SKM-1 (cell line): ENCODE results near the gene ACSL4.
"Not testable (repeated sequence)": the region's sequence is repeated elsewhere in the genome, so short reads cannot be mapped to it uniquely, and the experiment has no call there.

Source experiments
- DNase-seq: peaks from one replicate; lab custom pipeline; 2025; ENCODE audit not compliant: unreplicated experiment; lab: John Stamatoyannopoulos, UW

Gene ACSL4

GRCh38 chrX:109732017-109732801, 848 bp downstream of the ACSL4 start:
- peak; percentile 7 for DNase-seq

DNA sequence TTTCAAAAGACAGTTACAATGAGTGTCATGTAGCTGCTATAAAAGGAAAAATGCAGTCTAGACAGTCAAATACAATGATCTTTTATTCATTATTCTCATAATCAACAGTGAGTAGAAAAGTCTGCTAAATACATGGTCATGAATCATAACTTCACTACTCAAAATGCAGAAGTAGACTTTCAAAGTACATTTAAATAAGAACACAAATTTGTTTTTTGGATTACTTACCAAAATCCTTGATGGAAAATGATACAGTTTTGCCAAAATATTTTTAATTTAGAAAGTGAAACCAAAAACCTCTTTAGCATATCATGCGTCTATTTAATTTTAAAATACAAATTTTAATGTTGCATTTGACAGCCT, 4.9 kb downstream of the ACSL4 start:
- DNase-seq: no peak

DNA sequence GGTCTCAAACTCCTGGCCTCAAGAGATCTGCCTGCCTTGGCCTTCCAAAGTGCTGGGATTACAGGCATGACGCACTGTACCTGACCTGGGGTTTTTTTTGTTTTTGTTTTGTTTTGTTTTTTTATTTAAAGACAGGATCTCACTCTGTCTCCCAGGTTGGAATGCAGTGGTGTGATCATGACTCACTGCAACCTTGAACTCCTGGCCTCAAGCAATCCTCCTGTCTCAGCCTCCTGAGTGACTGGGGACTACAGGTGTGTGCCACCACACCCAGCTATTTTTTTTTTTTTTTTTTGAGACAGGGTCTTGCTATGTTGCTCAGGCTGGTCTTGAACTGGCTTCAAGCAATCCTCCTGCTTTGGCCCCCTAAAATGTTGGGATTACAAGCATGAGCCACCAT, 8.1 kb downstream of the ACSL4 start:
- DNase-seq: not testable (repeated sequence)

DNA sequence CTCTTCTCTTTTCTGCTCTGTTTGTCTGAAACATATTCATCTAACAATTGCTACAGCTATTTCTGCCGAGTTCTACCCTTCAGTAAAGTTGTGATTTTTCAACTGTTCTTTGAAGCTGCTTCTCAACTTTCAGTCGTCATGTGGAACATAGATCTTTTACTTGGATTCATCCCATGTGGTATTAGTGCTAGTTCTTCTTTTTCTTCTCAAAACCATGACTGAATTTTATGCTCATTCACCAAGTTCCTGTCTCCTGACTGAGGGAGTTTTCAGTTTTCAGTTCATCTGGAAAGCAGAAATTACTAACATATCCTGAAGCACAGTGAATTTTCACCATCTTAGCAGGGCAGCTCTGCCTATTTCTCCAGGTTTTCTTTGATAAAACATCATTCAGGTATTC, 12.1 kb downstream of the ACSL4 start:
- DNase-seq: no peak

GRCh38 chrX:109719264-109719663, 13.8 kb downstream of the ACSL4 start:
- DNase-seq: no peak

DNA sequence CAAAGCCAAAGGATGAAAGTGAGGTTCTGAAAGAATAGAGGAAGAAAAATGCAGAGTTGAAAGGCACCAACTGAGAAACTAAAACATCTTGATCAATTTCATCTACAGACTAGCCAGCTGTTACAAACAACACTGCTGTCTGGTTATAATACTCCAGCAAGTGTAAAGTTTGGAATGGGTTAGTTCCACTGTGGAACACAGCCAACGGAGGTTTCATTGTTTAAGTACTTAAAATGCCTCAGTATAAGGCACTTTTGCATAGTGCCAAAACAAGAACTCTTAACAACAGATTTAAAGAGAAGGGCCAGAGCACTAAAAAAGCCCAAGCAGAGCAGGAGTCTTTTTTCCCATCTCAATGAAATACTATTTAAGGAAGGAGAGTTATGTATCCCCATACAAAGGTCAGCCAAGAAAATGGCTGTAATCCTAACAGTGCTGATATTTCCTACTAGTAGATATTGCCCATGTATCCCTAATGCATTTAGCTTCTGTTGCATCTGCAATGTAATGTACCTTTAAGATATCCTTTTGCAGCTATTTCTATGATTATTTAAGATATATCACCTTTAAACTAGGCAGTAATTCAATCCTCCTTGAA, 16.5 kb downstream of the ACSL4 start:
- DNase-seq: no peak

DNA sequence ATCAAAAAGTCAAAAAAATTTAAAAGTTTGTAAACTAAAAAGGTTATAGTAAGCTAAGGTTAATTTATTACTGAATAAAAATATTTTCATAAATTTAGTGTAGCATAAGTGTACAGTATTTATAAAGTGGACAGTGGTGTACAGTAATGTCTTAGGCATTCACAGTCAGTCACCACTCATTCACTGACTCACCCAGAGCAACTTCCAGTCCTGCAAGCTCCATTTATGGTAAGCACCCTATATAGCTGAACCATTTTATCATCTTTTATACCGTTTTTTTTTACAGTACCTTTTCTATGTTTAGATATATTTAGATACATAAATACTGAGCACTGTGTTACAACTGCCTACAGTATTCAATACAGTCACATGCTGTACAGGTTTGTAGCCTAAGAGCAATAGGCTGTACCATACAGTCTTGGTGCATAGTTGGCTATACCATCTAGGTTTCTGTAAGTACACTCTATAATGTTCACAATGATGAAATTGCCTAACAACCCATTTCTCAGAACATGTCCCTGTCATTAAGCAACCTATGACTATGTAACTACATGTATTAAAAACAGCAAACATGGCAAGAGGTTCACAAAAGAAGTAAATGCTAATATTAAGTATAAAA, 18.6 kb downstream of the ACSL4 start:
- DNase-seq: no peak

GRCh38 chrX:109710181-109710580, 22.9 kb downstream of the ACSL4 start:
- DNase-seq: no peak

GRCh38 chrX:109709129-109709631, 23.9 kb downstream of the ACSL4 start:
- DNase-seq: peak; percentile 32

DNA sequence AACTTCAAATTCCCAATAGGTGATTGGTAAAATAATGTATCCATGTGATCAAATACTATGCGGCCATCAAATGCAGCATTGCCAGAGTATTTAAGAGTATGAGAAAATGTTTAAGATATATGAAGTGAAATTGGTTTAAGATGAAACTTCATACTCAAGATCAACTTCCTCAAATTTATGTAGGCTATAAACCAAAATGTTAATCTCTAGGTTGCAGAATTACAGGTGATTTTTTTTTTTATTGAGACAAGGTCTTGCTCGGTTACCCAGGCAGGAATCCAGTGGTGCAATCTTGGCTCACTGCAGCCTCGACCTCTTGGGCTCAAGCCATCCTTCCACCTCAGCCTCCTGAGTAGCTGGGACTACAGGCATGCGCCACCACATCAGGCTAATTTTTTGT, 25.3 kb downstream of the ACSL4 start:
- DNase-seq: no peak

GRCh38 chrX:109707319-109707718, 25.7 kb downstream of the ACSL4 start:
- DNase-seq: no peak

DNA sequence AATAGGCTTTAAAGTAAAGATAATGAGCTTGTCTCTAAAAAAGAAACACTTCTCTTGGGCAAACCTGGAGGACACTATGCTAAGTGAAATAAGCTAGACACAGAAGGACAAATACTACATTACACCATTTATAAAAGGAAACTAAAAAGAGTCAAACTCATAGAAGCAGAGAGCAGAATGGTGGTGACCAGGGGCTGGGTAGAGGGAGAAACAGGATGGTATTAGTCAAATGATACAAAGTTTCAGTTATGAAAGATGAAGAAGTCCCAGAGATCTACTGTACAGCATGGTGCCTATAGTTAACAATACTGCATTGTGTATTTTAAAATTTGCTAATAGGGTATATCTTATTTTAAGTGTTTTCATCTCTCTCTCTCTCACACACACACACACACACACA, 28.5 kb downstream of the ACSL4 start:
- DNase-seq: no peak

DNA sequence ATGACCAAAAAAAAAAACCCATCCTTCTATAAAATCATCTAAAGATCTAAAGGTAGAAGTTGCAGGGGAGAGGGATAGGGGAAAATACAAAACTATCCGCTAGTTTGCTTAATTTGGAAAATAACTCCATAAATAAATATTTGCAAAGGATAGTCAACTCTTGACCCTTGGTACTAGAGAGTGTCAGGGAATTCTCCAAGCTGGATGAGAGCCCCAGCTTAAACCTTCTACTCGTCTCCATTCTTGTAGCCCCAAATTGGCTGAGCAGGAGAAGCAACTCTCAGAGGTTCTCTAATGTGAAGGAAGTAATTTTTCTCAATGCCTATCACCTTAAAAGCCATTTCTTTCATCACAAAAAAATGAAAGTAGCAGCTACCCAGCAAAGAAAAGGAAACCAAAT, 35.2 kb downstream of the ACSL4 start:
- no peak for DNase-seq

DNA sequence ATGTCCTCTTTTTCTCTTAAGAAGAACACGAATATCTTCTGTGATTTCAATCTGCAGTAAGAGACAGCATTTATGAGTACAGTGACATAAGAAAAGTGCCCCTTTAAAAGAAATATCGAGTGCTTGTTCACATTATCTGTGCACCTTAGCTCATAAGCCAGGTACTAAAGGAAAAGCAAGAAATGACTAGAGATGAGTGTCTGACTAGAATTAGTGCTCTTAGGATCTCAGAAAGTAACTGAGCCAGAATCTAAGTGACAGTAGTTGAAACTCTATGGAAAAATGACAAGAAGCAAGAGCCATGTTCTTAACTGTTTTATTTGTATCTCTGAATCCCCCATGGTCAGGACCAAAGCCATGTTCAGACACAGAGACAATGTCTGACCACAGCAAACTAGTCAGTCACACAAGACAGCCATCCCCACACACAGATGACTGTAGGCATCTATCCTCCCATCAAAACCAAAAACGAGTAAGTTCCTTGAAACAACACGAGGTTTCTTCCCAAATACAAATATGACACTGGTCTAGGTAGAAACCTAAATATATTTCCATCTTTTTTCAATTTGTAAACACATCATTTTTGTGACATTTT, 36.8 kb downstream of the ACSL4 start:
- no peak for DNase-seq

GRCh38 chrX:109695637-109696036, 37.4 kb downstream of the ACSL4 start:
- no peak for DNase-seq

GRCh38 chrX:109691752-109692151, 41.3 kb downstream of the ACSL4 start:
- DNase-seq: no peak

DNA sequence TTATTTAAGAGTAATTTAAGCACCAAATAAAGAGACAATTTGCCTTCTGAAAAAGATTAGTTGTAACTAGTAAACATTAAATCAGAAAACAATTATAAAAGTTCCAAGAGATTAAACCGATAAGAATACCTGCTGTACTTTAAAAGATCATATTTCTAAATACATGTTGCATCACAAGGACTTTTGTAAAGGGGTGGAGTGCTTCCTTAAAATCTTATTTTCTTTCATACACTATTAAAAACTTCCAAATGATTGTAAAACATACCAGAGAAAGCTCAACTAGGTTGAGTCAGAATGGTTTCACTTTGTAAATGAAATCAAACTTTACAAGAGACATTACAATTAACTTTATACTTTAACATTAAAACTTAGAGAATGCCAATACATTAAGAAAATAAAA, 41.8 kb downstream of the ACSL4 start:
- no peak for DNase-seq

DNA sequence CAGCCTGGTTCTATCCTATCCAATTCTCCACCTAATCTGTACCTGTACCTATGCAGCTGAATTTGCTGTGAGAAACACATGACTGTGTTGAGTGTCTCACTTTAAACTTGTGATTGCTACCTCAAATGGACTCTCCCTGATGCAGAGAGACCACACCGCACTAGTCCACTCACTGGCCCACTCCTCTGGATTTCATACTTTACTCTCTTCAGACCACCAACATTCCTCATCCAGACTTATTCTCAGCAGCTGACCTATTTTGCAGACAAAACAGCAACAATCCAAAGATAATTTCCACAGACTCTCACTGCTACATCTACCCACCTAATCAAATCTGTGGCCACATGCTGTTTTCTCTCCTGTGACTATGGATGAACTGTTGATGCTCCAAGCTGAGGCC, 45.2 kb downstream of the ACSL4 start:
- DNase-seq: no peak

DNA sequence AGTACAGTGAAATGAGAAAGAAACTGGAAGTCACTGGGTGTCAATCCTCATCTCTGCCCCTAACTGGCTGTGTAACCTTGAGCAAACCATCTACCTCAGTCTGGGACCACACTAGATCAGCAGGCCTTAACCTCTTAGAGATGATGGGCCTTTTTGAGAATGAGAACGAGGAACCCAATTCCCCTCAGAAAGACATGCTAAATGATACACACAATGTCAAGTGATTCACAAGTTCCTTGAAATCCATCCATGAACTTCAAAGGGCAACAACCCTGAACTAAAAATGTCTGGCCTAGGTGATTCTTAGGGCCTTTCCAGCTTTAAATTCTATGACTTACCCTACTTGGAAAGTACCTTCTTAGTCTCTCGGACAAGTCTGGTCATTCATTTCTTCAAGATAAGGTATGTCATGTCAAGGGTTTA, 47.4 kb downstream of the ACSL4 start:
- DNase-seq: no peak

DNA sequence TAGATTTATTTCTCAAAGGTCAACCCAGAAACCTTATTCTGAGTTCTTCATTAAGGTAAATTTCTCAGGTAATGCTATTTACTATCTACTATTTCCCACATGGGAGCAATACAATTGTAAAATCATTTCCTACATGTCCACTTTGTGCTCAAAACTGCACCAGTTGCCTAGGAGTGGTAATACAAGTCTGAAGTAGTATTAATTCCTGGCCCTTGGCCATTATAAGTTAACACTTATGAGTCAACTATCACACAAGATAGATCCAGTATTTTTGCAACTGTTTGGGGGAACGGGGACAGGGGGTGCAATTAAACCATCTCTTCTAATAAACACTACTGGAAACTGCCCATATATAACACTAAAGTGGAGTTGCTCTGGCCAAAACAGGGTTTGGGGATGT, 48.9 kb downstream of the ACSL4 start:
- no peak for DNase-seq

- DNase-seq: no peak
These were observed 51.5 kb downstream of the ACSL4 start for GRCh38 chrX:109681475-109682081.
